Stimulated activated CD4-positive, alpha-beta T cell treated with anti-CD3 and anti-CD28 coated beads, Interleukin-4, amount 100 ng/mL, for 1 hour (primary cell): ENCODE results near the gene HDAC7.
"Not testable (repeated sequence)": the region's sequence is repeated elsewhere in the genome, so short reads cannot be mapped to it uniquely, and the experiment has no call there.

Source experiments
- DNase-seq: peaks from one replicate; pipeline ENCODE4 v3.0.0-alpha.2; 2020

HDAC7 gene

GRCh38 chr12:47811581-47812484 lies 7.9 kb downstream of the HDAC7 start:
- no peak for DNase-seq

- DNase-seq: no peak
These were observed 8.7 kb downstream of the HDAC7 start for GRCh38 chr12:47811072-47811396.

GRCh38 chr12:47809518-47809917 lies 10.2 kb downstream of the HDAC7 start:
- not testable (repeated sequence) for DNase-seq

GRCh38 chr12:47808574-47809365 lies 10.9 kb downstream of the HDAC7 start:
- no peak for DNase-seq

- DNase-seq: peak; percentile 76
These were observed 11.7 kb downstream of the HDAC7 start for GRCh38 chr12:47808050-47808449.

- DNase-seq: no peak
These were observed 12.4 kb downstream of the HDAC7 start for GRCh38 chr12:47807338-47807737.

GRCh38 chr12:47805417-47805816 lies 14.3 kb downstream of the HDAC7 start:
- no peak for DNase-seq

GRCh38 chr12:47804171-47804570 lies 15.5 kb downstream of the HDAC7 start:
- DNase-seq: no peak

- DNase-seq: no peak
These were observed 16.4 kb downstream of the HDAC7 start for GRCh38 chr12:47803191-47803875.

- DNase-seq: no peak
These were observed 17.4 kb downstream of the HDAC7 start for GRCh38 chr12:47802312-47802711.

GRCh38 chr12:47801904-47802246 lies 17.8 kb downstream of the HDAC7 start:
- DNase-seq: no peak

GRCh38 chr12:47801170-47801903 lies 18.4 kb downstream of the HDAC7 start:
- no peak for DNase-seq

GRCh38 chr12:47800582-47800981 lies 19.1 kb downstream of the HDAC7 start:
- no peak for DNase-seq

- no peak for DNase-seq
These were observed 20.2 kb downstream of the HDAC7 start for GRCh38 chr12:47799357-47799955.

- DNase-seq: no peak
These were observed 21.2 kb downstream of the HDAC7 start for GRCh38 chr12:47798382-47798948.

- no peak for DNase-seq
These were observed 22.3 kb downstream of the HDAC7 start for GRCh38 chr12:47797441-47797840.

GRCh38 chr12:47795814-47796411 lies 23.8 kb downstream of the HDAC7 start:
- no peak for DNase-seq

GRCh38 chr12:47795121-47795813 lies 24.4 kb downstream of the HDAC7 start:
- DNase-seq: no peak

GRCh38 chr12:47794679-47795078 lies 25.0 kb downstream of the HDAC7 start:
- no peak for DNase-seq

- DNase-seq: no peak
These were observed 26.6 kb downstream of the HDAC7 start for GRCh38 chr12:47793015-47793681.
